OCI-M2 (cell line): ENCODE measurements around the gene CHRM1.

Experiments used
- DNase-seq: peaks from one replicate; lab custom pipeline; 2025; ENCODE audit not compliant: unreplicated experiment; lab: John Stamatoyannopoulos, UW

Gene CHRM1

GRCh38 chr11:62905927-62906531 is 15.1 kb downstream of the CHRM1 start:
- peak; percentile 47 for DNase-seq

GRCh38 chr11:62905296-62905695 is 15.9 kb downstream of the CHRM1 start:
- DNase-seq = no peak

GRCh38 chr11:62902932-62903331 is 18.2 kb downstream of the CHRM1 start:
- DNase-seq = no peak

- no peak for DNase-seq
Measured at GRCh38 chr11:62898027-62898426, 23.1 kb downstream of the CHRM1 start.

- DNase-seq = no peak
Measured at GRCh38 chr11:62897311-62897710, 23.9 kb downstream of the CHRM1 start.

GRCh38 chr11:62896049-62896448 is 25.1 kb downstream of the CHRM1 start:
- no peak for DNase-seq

- DNase-seq = no peak
Measured at GRCh38 chr11:62895501-62895900, 25.7 kb downstream of the CHRM1 start.

GRCh38 chr11:62892077-62892922 is 28.9 kb downstream of the CHRM1 start:
- DNase-seq = no peak

GRCh38 chr11:62889484-62890437 is 31.4 kb downstream of the CHRM1 start:
- no peak for DNase-seq

GRCh38 chr11:62889126-62889483 is 32.1 kb downstream of the CHRM1 start:
- DNase-seq = no peak

GRCh38 chr11:62888406-62888805 is 32.8 kb downstream of the CHRM1 start:
- no peak for DNase-seq

- DNase-seq = no peak
Measured at GRCh38 chr11:62885137-62885750, 35.9 kb downstream of the CHRM1 start.

- DNase-seq = no peak
Measured at GRCh38 chr11:62883673-62884072, 37.5 kb downstream of the CHRM1 start.

GRCh38 chr11:62882788-62883501 is 38.2 kb downstream of the CHRM1 start:
- DNase-seq = no peak

GRCh38 chr11:62882431-62882749 is 38.8 kb downstream of the CHRM1 start:
- DNase-seq = no peak

- no peak for DNase-seq
Measured at GRCh38 chr11:62881579-62882430, 39.4 kb downstream of the CHRM1 start.

- peak; percentile 64 for DNase-seq
Measured at GRCh38 chr11:62880803-62881578, 40.2 kb downstream of the CHRM1 start, which contains the start of gene SLC3A2. SLC3A2 (plus strand) TSS chr11:62880896; CDS start chr11:62881024, 128 bp downstream.

- DNase-seq = no peak
Measured at GRCh38 chr11:62880231-62880802, 40.8 kb downstream of the CHRM1 start.
